Measurements from ENCODE around the gene PPARG. TPM values are rescaled to one million over a fixed set of nuclear protein-coding genes. Genes with fewer than 3 reads are reported as not detected.

PPARG gene
- total RNA-seq, 1 experiment from 2014 or later: 0.79 TPM

DNA sequence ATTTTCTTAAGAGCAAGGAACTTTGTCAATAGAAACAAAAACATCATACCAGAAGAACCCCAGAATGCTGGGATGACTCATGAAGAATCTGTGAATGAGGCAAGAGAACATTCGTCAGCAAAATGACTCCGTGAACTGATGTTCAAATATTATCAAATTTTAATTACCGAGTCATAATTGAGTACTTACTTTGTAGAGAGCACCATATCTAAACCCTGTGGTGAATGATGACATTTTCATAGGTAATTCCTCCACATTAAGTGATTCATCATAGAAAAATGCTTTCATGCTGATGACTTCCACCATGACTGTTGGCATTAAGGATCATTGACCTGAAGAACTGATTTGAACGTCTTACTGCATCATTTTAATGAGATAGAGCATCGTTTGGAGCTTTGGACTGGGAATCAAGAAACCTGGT, 56.3 kb downstream of the PPARG start (continued):
- TF ChIP-seq, protein P1, sequence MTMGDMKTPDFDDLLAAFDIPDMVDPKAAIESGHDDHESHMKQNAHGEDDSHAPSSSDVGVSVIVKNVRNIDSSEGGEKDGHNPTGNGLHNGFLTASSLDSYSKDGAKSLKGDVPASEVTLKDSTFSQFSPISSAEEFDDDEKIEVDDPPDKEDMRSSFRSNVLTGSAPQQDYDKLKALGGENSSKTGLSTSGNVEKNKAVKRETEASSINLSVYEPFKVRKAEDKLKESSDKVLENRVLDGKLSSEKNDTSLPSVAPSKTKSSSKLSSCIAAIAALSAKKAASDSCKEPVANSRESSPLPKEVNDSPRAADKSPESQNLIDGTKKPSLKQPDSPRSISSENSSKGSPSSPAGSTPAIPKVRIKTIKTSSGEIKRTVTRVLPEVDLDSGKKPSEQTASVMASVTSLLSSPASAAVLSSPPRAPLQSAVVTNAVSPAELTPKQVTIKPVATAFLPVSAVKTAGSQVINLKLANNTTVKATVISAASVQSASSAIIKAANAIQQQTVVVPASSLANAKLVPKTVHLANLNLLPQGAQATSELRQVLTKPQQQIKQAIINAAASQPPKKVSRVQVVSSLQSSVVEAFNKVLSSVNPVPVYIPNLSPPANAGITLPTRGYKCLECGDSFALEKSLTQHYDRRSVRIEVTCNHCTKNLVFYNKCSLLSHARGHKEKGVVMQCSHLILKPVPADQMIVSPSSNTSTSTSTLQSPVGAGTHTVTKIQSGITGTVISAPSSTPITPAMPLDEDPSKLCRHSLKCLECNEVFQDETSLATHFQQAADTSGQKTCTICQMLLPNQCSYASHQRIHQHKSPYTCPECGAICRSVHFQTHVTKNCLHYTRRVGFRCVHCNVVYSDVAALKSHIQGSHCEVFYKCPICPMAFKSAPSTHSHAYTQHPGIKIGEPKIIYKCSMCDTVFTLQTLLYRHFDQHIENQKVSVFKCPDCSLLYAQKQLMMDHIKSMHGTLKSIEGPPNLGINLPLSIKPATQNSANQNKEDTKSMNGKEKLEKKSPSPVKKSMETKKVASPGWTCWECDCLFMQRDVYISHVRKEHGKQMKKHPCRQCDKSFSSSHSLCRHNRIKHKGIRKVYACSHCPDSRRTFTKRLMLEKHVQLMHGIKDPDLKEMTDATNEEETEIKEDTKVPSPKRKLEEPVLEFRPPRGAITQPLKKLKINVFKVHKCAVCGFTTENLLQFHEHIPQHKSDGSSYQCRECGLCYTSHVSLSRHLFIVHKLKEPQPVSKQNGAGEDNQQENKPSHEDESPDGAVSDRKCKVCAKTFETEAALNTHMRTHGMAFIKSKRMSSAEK (CRISPR knock-in tag; IDR thresholded peaks at IDR 0.05; ENCODE audit: borderline replicate concordance): no peak
- TF ChIP-seq, protein P2, sequence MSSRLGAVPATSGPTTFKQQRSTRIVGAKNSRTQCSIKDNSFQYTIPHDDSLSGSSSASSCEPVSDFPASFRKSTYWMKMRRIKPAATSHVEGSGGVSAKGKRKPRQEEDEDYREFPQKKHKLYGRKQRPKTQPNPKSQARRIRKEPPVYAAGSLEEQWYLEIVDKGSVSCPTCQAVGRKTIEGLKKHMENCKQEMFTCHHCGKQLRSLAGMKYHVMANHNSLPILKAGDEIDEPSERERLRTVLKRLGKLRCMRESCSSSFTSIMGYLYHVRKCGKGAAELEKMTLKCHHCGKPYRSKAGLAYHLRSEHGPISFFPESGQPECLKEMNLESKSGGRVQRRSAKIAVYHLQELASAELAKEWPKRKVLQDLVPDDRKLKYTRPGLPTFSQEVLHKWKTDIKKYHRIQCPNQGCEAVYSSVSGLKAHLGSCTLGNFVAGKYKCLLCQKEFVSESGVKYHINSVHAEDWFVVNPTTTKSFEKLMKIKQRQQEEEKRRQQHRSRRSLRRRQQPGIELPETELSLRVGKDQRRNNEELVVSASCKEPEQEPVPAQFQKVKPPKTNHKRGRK (CRISPR knock-in tag; IDR thresholded peaks at IDR 0.05; ENCODE audit: borderline replicate concordance): no peak
- TF ChIP-seq ZNF416 (CRISPR knock-in tag; IDR thresholded peaks at IDR 0.05) (no peak), CREM (CRISPR knock-in tag; IDR thresholded peaks at IDR 0.05) (no peak), SMAD4 (CRISPR knock-in tag; IDR thresholded peaks at IDR 0.05) (no peak)
- TF ChIP-seq, protein P3, sequence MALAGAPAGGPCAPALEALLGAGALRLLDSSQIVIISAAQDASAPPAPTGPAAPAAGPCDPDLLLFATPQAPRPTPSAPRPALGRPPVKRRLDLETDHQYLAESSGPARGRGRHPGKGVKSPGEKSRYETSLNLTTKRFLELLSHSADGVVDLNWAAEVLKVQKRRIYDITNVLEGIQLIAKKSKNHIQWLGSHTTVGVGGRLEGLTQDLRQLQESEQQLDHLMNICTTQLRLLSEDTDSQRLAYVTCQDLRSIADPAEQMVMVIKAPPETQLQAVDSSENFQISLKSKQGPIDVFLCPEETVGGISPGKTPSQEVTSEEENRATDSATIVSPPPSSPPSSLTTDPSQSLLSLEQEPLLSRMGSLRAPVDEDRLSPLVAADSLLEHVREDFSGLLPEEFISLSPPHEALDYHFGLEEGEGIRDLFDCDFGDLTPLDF (CRISPR knock-in tag; IDR thresholded peaks at IDR 0.05): no peak

DNA sequence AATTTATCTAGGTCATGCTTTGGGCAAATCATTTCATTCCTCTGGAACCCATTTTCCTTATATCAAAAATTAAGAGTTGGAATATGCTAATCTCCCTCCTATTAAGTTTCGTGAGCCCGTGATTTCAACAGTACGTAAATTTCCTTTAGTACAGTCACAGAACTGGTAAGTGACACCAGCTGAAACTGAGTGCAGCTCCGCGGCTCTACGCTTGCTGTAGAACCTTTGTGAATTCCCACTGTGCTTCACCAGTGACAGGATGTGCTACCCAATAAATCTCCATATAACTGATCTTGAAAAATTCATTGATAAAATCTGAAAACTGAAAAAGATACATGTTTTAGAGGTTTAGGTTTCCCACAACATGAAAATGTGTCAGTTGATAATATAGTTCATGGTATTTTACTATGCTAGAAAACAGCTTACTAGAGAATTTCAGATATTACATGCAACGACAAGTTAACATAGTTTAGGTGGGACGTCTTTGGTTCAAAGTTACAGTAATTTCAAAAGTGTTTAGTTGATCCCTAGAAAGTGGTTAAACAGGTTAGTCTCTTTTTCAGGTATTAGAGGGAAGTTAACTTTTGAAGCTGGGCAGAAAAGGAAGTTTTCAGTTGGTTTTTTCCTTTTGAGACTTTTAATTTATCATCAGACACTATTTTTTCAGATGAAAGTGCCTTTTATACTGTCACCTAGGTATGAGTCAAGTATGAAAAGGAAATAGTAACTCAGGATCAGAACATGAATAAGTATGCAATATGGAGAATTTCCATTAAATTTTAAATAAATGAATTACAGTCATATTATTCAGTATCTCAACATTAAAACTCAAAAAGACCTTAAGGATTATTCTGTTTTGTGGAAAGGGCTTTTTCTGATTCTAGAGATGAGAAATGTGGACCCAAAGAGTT, 57.0 kb downstream of the PPARG start:
- Mint-ChIP-seq H3K27me3 (ENCODE audit: low read depth) (peaks cover 7% of the 10 kb centered on the region), H3K36me3 (no peaks in the 10 kb centered on the region), H3K9me3 (no peaks in the 10 kb centered on the region), H3K4me3 (no peak overlapping the region), H3K27ac (no peak overlapping the region), H3K4me1 (peaks cover 6% of the 10 kb centered on the region)
- DNase-seq (ENCODE audit: low spot score) (no peak), ATAC-seq (no peak)
- ChIA-PET CTCF (no interaction called here), POLR2A (no interaction called here)
- TF ChIP-seq, protein P4, sequence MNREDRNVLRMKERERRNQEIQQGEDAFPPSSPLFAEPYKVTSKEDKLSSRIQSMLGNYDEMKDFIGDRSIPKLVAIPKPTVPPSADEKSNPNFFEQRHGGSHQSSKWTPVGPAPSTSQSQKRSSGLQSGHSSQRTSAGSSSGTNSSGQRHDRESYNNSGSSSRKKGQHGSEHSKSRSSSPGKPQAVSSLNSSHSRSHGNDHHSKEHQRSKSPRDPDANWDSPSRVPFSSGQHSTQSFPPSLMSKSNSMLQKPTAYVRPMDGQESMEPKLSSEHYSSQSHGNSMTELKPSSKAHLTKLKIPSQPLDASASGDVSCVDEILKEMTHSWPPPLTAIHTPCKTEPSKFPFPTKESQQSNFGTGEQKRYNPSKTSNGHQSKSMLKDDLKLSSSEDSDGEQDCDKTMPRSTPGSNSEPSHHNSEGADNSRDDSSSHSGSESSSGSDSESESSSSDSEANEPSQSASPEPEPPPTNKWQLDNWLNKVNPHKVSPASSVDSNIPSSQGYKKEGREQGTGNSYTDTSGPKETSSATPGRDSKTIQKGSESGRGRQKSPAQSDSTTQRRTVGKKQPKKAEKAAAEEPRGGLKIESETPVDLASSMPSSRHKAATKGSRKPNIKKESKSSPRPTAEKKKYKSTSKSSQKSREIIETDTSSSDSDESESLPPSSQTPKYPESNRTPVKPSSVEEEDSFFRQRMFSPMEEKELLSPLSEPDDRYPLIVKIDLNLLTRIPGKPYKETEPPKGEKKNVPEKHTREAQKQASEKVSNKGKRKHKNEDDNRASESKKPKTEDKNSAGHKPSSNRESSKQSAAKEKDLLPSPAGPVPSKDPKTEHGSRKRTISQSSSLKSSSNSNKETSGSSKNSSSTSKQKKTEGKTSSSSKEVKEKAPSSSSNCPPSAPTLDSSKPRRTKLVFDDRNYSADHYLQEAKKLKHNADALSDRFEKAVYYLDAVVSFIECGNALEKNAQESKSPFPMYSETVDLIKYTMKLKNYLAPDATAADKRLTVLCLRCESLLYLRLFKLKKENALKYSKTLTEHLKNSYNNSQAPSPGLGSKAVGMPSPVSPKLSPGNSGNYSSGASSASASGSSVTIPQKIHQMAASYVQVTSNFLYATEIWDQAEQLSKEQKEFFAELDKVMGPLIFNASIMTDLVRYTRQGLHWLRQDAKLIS (CRISPR knock-in tag; IDR thresholded peaks at IDR 0.05; ENCODE audit: borderline replicate concordance): no peak
- TF ChIP-seq, protein P5, sequence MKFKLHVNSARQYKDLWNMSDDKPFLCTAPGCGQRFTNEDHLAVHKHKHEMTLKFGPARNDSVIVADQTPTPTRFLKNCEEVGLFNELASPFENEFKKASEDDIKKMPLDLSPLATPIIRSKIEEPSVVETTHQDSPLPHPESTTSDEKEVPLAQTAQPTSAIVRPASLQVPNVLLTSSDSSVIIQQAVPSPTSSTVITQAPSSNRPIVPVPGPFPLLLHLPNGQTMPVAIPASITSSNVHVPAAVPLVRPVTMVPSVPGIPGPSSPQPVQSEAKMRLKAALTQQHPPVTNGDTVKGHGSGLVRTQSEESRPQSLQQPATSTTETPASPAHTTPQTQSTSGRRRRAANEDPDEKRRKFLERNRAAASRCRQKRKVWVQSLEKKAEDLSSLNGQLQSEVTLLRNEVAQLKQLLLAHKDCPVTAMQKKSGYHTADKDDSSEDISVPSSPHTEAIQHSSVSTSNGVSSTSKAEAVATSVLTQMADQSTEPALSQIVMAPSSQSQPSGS (CRISPR knock-in tag; IDR thresholded peaks at IDR 0.05; ENCODE audit: borderline replicate concordance, low read depth): no peak
- TF ChIP-seq, protein P6, sequence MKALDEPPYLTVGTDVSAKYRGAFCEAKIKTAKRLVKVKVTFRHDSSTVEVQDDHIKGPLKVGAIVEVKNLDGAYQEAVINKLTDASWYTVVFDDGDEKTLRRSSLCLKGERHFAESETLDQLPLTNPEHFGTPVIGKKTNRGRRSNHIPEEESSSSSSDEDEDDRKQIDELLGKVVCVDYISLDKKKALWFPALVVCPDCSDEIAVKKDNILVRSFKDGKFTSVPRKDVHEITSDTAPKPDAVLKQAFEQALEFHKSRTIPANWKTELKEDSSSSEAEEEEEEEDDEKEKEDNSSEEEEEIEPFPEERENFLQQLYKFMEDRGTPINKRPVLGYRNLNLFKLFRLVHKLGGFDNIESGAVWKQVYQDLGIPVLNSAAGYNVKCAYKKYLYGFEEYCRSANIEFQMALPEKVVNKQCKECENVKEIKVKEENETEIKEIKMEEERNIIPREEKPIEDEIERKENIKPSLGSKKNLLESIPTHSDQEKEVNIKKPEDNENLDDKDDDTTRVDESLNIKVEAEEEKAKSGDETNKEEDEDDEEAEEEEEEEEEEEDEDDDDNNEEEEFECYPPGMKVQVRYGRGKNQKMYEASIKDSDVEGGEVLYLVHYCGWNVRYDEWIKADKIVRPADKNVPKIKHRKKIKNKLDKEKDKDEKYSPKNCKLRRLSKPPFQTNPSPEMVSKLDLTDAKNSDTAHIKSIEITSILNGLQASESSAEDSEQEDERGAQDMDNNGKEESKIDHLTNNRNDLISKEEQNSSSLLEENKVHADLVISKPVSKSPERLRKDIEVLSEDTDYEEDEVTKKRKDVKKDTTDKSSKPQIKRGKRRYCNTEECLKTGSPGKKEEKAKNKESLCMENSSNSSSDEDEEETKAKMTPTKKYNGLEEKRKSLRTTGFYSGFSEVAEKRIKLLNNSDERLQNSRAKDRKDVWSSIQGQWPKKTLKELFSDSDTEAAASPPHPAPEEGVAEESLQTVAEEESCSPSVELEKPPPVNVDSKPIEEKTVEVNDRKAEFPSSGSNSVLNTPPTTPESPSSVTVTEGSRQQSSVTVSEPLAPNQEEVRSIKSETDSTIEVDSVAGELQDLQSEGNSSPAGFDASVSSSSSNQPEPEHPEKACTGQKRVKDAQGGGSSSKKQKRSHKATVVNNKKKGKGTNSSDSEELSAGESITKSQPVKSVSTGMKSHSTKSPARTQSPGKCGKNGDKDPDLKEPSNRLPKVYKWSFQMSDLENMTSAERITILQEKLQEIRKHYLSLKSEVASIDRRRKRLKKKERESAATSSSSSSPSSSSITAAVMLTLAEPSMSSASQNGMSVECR (CRISPR knock-in tag; IDR thresholded peaks at IDR 0.05; ENCODE audit: borderline replicate concordance): no peak
- TF ChIP-seq SMAD4 (CRISPR knock-in tag; IDR thresholded peaks at IDR 0.05): no peak
- TF ChIP-seq MXD4 (CRISPR knock-in tag; IDR thresholded peaks at IDR 0.05; ENCODE audit: borderline replicate concordance): no peak
- TF ChIP-seq ZNF317 (CRISPR knock-in tag; IDR thresholded peaks at IDR 0.05; ENCODE audit: borderline replicate concordance, low read depth): no peak
